A549 (cell line): Measurements from ENCODE around the gene HNRNPA1. TPM values are rescaled to one million over a fixed set of nuclear protein-coding genes. Genes with fewer than 3 reads are reported as not detected.

ENCODE experiments used
- ATAC-seq, 2 experiments: fragments of 200-7000 bp in 1 of 2; fragments of >200 bp in 1 of 2; cut with Nextera tagmentation in 1 of 2; cut with Tn5 transposase in 1 of 2; 3 replicates each; pipeline versions ENCODE4 v1.8.0 to v1.9.1; 2018 to 2020; ENCODE audit warnings: mild to moderate bottlenecking in 1 of 2, moderate library complexity in 1 of 2
- CTCF ChIA-PET: fragments of 300-600 bp; sonication (Branson Sonifier 250); formaldehyde crosslinking; extraction: SDS; loops from one replicate; lab custom pipeline; 2021; ENCODE audit warnings: antibody characterized with exemption, inconsistent platforms; lab: Yijun Ruan, JAX
- POLR2A ChIA-PET: fragments of 350-600 bp; formaldehyde crosslinking; extraction: SDS; loops from one replicate; lab custom pipeline; 2021; ENCODE audit warnings: antibody characterized with exemption, inconsistent platforms; lab: Yijun Ruan, JAX
- DNase-seq, 2 experiments: peaks; one replicate each; pipeline versions ENCODE4 v3.0.0 to v3.0.0-alpha.2; 2011 to 2016; ENCODE audit warnings: low read depth in 1 of 2, low spot score in 1 of 2
- FAIRE-seq: peaks from 2 replicates; lab custom pipeline; 2011; peaks lifted over from hg19 to GRCh38; lab: Jason Lieb, UNC
- H3K27ac ChIP-seq, 2 experiments: fragments of >200 bp; sonication (Bioruptor Twin); formaldehyde crosslinking; 3 replicates each; pipeline ENCODE4 v1.5.1; 2016 to 2017
- H3K4me1 ChIP-seq: fragments of >200 bp; sonication (Bioruptor Twin); formaldehyde crosslinking; 3 replicates; pipeline ENCODE4 v1.6.1; 2016
- H3K4me2 ChIP-seq: fragments of >200 bp; sonication (Bioruptor Twin); formaldehyde crosslinking; 3 replicates; pipeline ENCODE4 v1.6.1; 2016
- H3K4me3 ChIP-seq: fragments of >200 bp; sonication (Bioruptor Twin); formaldehyde crosslinking; 3 replicates; pipeline ENCODE4 v1.5.1; 2016
- H3K9me3 ChIP-seq: fragments of >200 bp; sonication (Bioruptor Twin); formaldehyde crosslinking; 3 replicates; pipeline ENCODE4 v1.6.1; 2016
- CBX2 ChIP-seq: fragments of 200-600 bp; sonication (generic); IDR thresholded peaks from 2 replicates; pipeline ENCODE4 v1.6.1; 2016; ENCODE audit warnings: low read depth, mild to moderate bottlenecking, borderline replicate concordance
- CBX8 ChIP-seq: fragments of 200-600 bp; sonication (generic); IDR thresholded peaks from 2 replicates; pipeline ENCODE4 v1.6.1; 2016
- CHD2 ChIP-seq: fragments of 150-350 bp; IDR thresholded peaks from 2 replicates; pipeline ENCODE4 v1.6.1; 2014; ENCODE audit warnings: low read length; ENCODE audit not compliant: partially characterized antibody
- EHF ChIP-seq: fragments of 250-450 bp; sonication (Bioruptor Pico); IDR thresholded peaks from 2 replicates; pipeline ENCODE4 v1.5.0; 2020; ENCODE audit warnings: mild to moderate bottlenecking
- ESRRA ChIP-seq: fragments of 150-350 bp; IDR thresholded peaks from 2 replicates; pipeline ENCODE4 v1.6.1; 2014; ENCODE audit warnings: mild to moderate bottlenecking, low read length, borderline replicate concordance
- FOSL2 ChIP-seq, 2 experiments: fragments of 450-650 bp in 1 of 2; fragments of >200 bp in 1 of 2; sonication (Bioruptor Twin) in 1 of 2; formaldehyde crosslinking; IDR thresholded peaks; 2 replicates each; pipeline versions ENCODE4 v1.5.0 to v1.6.1; 2016 to 2020; ENCODE audit warnings: mild to moderate bottlenecking in 1 of 2, moderate library complexity in 1 of 2
- FOXS1 ChIP-seq: fragments of 250-450 bp; sonication (Bioruptor Pico); IDR thresholded peaks from 2 replicates; pipeline ENCODE4 v1.5.0; 2020; ENCODE audit warnings: mild to moderate bottlenecking, moderate library complexity
- GATA3 ChIP-seq: IDR thresholded peaks from 2 replicates; pipeline ENCODE4 v1.6.1; 2012; ENCODE audit warnings: borderline replicate concordance
- HES2 ChIP-seq: fragments of >200 bp; sonication (Bioruptor Twin); formaldehyde crosslinking; IDR thresholded peaks from 2 replicates; pipeline ENCODE4 v1.6.1; 2016
- HEYL ChIP-seq: fragments of 250-450 bp; sonication (Bioruptor Pico); IDR thresholded peaks from 2 replicates; pipeline ENCODE4 v1.8.0; 2021; ENCODE audit warnings: mild to moderate bottlenecking, moderate library complexity
- HOXB5 ChIP-seq: fragments of 250-450 bp; sonication (Bioruptor Pico); IDR thresholded peaks from 2 replicates; pipeline ENCODE4 v1.5.0; 2020; ENCODE audit warnings: mild to moderate bottlenecking, moderate library complexity
- JUN ChIP-seq, 2 experiments: fragments of >200 bp; sonication (Bioruptor Twin); formaldehyde crosslinking; IDR thresholded peaks; 2 replicates in 1 of 2; 3 replicates in 1 of 2; pipeline ENCODE4 v1.6.1; 2016 to 2017
- KDM1A ChIP-seq: fragments of 200-600 bp; sonication (generic); IDR thresholded peaks from 2 replicates; pipeline ENCODE4 v1.6.1; 2016; ENCODE audit warnings: low read depth, mild to moderate bottlenecking
- MAX ChIP-seq: IDR thresholded peaks from 2 replicates; pipeline ENCODE4 v1.6.1; 2012
- MAZ ChIP-seq: fragments of 150-350 bp; IDR thresholded peaks from 2 replicates; pipeline ENCODE4 v1.6.1; 2014; ENCODE audit warnings: antibody characterized with exemption, low read depth, low read length, borderline replicate concordance
- NFE2L2 ChIP-seq: fragments of 150-350 bp; conservative IDR thresholded peaks from 2 replicates; pipeline ENCODE4 v1.6.1; 2014; ENCODE audit warnings: low read length
- NR3C1 ChIP-seq: fragments of >200 bp; sonication (Bioruptor Twin); formaldehyde crosslinking; IDR thresholded peaks from 3 replicates; pipeline ENCODE4 v1.6.1; 2017
- PHF8 ChIP-seq: fragments of 200-600 bp; sonication (generic); IDR thresholded peaks from 2 replicates; pipeline ENCODE4 v1.6.1; 2016; ENCODE audit warnings: low read depth, mild to moderate bottlenecking, antibody characterized with exemption, moderate library complexity, borderline replicate concordance
- POLR2AphosphoS2 ChIP-seq: conservative IDR thresholded peaks from 2 replicates; pipeline ENCODE4 v1.6.1; 2012; ENCODE audit warnings: low read length, improper control_type of control experiment, inconsistent platforms
- RCOR1 ChIP-seq: fragments of 150-350 bp; IDR thresholded peaks from 2 replicates; pipeline ENCODE4 v1.6.1; 2014; ENCODE audit warnings: antibody characterized with exemption, low read length, low read depth
- RFX5 ChIP-seq: fragments of 450-650 bp; IDR thresholded peaks from 2 replicates; pipeline ENCODE4 v1.7.1; 2014; ENCODE audit warnings: antibody characterized with exemption, mild to moderate bottlenecking, moderate library complexity
- RNF2 ChIP-seq: fragments of 200-600 bp; sonication (generic); IDR thresholded peaks from 2 replicates; pipeline ENCODE4 v1.6.1; 2016; ENCODE audit warnings: low read depth, mild to moderate bottlenecking, antibody characterized with exemption, moderate library complexity, borderline replicate concordance
- SREBF2 ChIP-seq: fragments of 450-650 bp; IDR thresholded peaks from 2 replicates; pipeline ENCODE4 v1.6.1; 2014; ENCODE audit warnings: mild to moderate bottlenecking, moderate library complexity
- TP53 ChIP-seq: fragments of 250-450 bp; sonication (Bioruptor Pico); IDR thresholded peaks from 2 replicates; pipeline ENCODE4 v1.5.0; 2021; ENCODE audit warnings: mild to moderate bottlenecking, moderate library complexity
- ZSCAN20 ChIP-seq: fragments of 250-450 bp; sonication (Bioruptor Pico); IDR thresholded peaks from 2 replicates; pipeline ENCODE4 v1.8.0; 2022; ENCODE audit warnings: mild to moderate bottlenecking, moderate library complexity
- WGBS: methylation state at CpG from one replicate; pipeline ENCODE4 v1.1.6; 2017; ENCODE audit errors: missing lambda C conversion rate; 5-methylcytosine and 5-hydroxymethylcytosine counted together
- polyA plus RNA-seq, 4 experiments: library from polyadenylated mRNA; depleted of rRNA in 3 of 4; stranded (reverse); fragments of >200 nt; fragmentation: RNase III in 1 of 4; extraction: RNeasy Plus Mini Kit Qiagen cat#74134 plus additional on column Dnase treatment in 1 of 4; gene quantifications; 2 replicates in 3 of 4; 3 replicates in 1 of 4; pipeline ENCODE4 v1.2.3, GENCODE V29; 2011 to 2017
- TF ChIP-seq, protein P1 (sequence below): fragments of >200 bp; sonication (Bioruptor Twin); formaldehyde crosslinking; IDR thresholded peaks from 3 replicates; pipeline ENCODE4 v1.6.1; 2016
- TF ChIP-seq, protein P2 (sequence below): fragments of 450-650 bp; IDR thresholded peaks from 2 replicates; pipeline ENCODE4 v1.6.1; 2014; ENCODE audit warnings: antibody characterized with exemption
- TF ChIP-seq, protein P3 (sequence below): IDR thresholded peaks from 2 replicates; pipeline ENCODE4 v1.6.1; 2012

The HNRNPA1 gene
- polyA plus RNA-seq, 2 of the 4 experiments (the other 2 are of a cell fraction) = 880 to 1,479 TPM

- TF ChIP-seq CHD2 (no peak), RCOR1 (no peak), ESRRA (no peak), JUN (IDR thresholded peaks at IDR 0.05) (no peak), HOXB5 (CRISPR knock-in tag) (no peak)
- Histone ChIP-seq H3K27ac (peak overlapping the region; percentile 79 to 95), H3K4me3 (peak overlapping the region; percentile 34; the same call in 2 of the 3 replicates), H3K9me3 (no peaks in the 10 kb centered on the region), H3K4me2 (peak overlapping the region; percentile 89), H3K4me1 (peaks cover 53% of the 10 kb centered on the region)
- ChIA-PET CTCF (interaction anchor here (0.6 to 2.5 kb wide), 12 partner anchors 9 to 252 kb away, joined by 3 to 10 read pairs (median 4); partner anchors contain the start of gene COPZ1), POLR2A (interaction anchor here (3.8 kb wide), 1 partner anchor 21 kb away, joined by 36 read pairs; the partner anchor contains the start of genes CBX5 and HNRNPA1)
- no peak for ATAC-seq
- FAIRE-seq = no peak
- DNase-seq = no peak
Measured at GRCh38 chr12:54258201-54258681, 22.3 kb upstream of the HNRNPA1 start.

GRCh38 chr12:54259194-54260011 is 21.1 kb upstream of the HNRNPA1 start:
- FAIRE-seq (peak; percentile 13), DNase-seq (peak; percentile 91 to 95), ATAC-seq (peak; percentile 92 to 94)
- CTCF ChIA-PET = interaction anchor here (0.7 to 4.9 kb wide), 15 partner anchors 8 to 120 kb away, joined by 3 to 50 read pairs (median 4); no protein-coding TSS in a partner anchor
- Histone ChIP-seq H3K4me3 (peak overlapping the region; percentile 34), H3K4me2 (peak overlapping the region; percentile 89), H3K4me1 (peaks cover 55% of the 10 kb centered on the region), H3K9me3 (no peaks in the 10 kb centered on the region), H3K27ac (peak overlapping the region; percentile 79 to 95)
- POLR2A ChIA-PET = interaction anchor here (0.9 to 3.8 kb wide), 3 partner anchors 20 to 99 kb away, joined by 3 to 36 read pairs (median 4); partner anchors contain the start of genes CBX5 and HNRNPA1
- 4% methylated on average over 11 of the region's 11 CpGs for WGBS
- TF ChIP-seq, protein P1, sequence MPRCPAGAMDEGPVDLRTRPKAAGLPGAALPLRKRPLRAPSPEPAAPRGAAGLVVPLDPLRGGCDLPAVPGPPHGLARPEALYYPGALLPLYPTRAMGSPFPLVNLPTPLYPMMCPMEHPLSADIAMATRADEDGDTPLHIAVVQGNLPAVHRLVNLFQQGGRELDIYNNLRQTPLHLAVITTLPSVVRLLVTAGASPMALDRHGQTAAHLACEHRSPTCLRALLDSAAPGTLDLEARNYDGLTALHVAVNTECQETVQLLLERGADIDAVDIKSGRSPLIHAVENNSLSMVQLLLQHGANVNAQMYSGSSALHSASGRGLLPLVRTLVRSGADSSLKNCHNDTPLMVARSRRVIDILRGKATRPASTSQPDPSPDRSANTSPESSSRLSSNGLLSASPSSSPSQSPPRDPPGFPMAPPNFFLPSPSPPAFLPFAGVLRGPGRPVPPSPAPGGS = 0 out of 3 replicates have a peak, but pooled peaks have one; percentile 27
- TF ChIP-seq SREBF2 (no peak), PHF8 (peak; percentile 17; the same call in 1 of the 2 replicates), RNF2 (no peak), MAX (peak; percentile 60), JUN (IDR thresholded peaks at IDR 0.05) (peak; percentile 7 to 74; a peak in 3 of 5 replicates), RFX5 (peak; percentile 63), TP53 (no peak)
- TF ChIP-seq, protein P2, sequence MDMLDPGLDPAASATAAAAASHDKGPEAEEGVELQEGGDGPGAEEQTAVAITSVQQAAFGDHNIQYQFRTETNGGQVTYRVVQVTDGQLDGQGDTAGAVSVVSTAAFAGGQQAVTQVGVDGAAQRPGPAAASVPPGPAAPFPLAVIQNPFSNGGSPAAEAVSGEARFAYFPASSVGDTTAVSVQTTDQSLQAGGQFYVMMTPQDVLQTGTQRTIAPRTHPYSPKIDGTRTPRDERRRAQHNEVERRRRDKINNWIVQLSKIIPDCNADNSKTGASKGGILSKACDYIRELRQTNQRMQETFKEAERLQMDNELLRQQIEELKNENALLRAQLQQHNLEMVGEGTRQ = 0 out of 2 replicates have a peak, but pooled peaks have one; percentile 4
- TF ChIP-seq, protein P3, sequence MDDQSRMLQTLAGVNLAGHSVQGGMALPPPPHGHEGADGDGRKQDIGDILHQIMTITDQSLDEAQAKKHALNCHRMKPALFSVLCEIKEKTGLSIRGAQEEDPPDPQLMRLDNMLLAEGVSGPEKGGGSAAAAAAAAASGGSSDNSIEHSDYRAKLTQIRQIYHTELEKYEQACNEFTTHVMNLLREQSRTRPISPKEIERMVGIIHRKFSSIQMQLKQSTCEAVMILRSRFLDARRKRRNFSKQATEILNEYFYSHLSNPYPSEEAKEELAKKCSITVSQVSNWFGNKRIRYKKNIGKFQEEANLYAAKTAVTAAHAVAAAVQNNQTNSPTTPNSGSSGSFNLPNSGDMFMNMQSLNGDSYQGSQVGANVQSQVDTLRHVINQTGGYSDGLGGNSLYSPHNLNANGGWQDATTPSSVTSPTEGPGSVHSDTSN = 0 out of 2 replicates have a peak, but pooled peaks have one; percentile 15

GRCh38 chr12:54261815-54262402 is 18.6 kb upstream of the HNRNPA1 start:
- H3K4me1 ChIP-seq = peaks cover 55% of the 10 kb centered on the region
- DNase-seq (no peak), ATAC-seq (no peak), FAIRE-seq (no peak)
- CTCF ChIA-PET = interaction anchor here (0.9 to 4.9 kb wide), 7 partner anchors 8 to 107 kb away, joined by 3 to 50 read pairs (median 3); partner anchors contain the start of gene COPZ1
- no peaks in the 10 kb centered on the region for H3K9me3 ChIP-seq
- peak overlapping the region; percentile 88 for H3K4me2 ChIP-seq
- no peak overlapping the region for H3K4me3 ChIP-seq
- peak overlapping the region; percentile 65 to 95 for H3K27ac ChIP-seq
- POLR2A ChIA-PET = interaction anchor here (1.0 to 2.3 kb wide), 3 partner anchors 18 to 27 kb away, joined by 3 to 28 read pairs (median 8); partner anchors contain the start of genes CBX5 and HNRNPA1
- WGBS = 70% methylated on average over 5 of the region's 5 CpGs
- TF ChIP-seq EHF (no peak), SREBF2 (no peak), HEYL (CRISPR knock-in tag) (no peak), PHF8 (no peak), FOXS1 (CRISPR knock-in tag) (no peak), FOSL2 (IDR thresholded peaks at IDR 0.05) (no peak), FOSL2 (CRISPR knock-in tag; IDR thresholded peaks at IDR 0.05) (no peak), KDM1A (no peak), CBX8 (no peak), NR3C1 (no peak), CBX2 (no peak), NFE2L2 (no peak), POLR2AphosphoS2 (no peak), JUN (IDR thresholded peaks at IDR 0.05) (no peak), HES2 (no peak), ZSCAN20 (CRISPR knock-in tag) (no peak), TP53 (no peak), MAZ (no peak), GATA3 (no peak)
